Measurements from ENCODE around the gene KIF1B.

Gene KIF1B

GRCh38 chr1:10178597-10179405 is 31.6 kb upstream of the KIF1B start:
- TF ChIP-seq ISL1 (CRISPR knock-in tag; IDR thresholded peaks at IDR 0.05) (no peak), POU6F1 (CRISPR knock-in tag; IDR thresholded peaks at IDR 0.05; ENCODE audit: borderline replicate concordance, low read depth) (no peak), CSRNP3 (CRISPR knock-in tag; IDR thresholded peaks at IDR 0.05) (no peak), RARB (CRISPR knock-in tag; IDR thresholded peaks at IDR 0.05) (no peak), PPARA (CRISPR knock-in tag; IDR thresholded peaks at IDR 0.05; ENCODE audit: borderline replicate concordance) (no peak), TCF4 (CRISPR knock-in tag; IDR thresholded peaks at IDR 0.05; ENCODE audit: borderline replicate concordance) (no peak), ESRRG (CRISPR knock-in tag; IDR thresholded peaks at IDR 0.05) (no peak), CSDC2 (CRISPR knock-in tag; IDR thresholded peaks at IDR 0.05) (no peak), TSHZ2 (CRISPR knock-in tag; IDR thresholded peaks at IDR 0.05) (no peak), ZNF8 (CRISPR knock-in tag; IDR thresholded peaks at IDR 0.05) (no peak), GLIS3 (CRISPR knock-in tag; IDR thresholded peaks at IDR 0.05) (no peak), OSR1 (CRISPR knock-in tag; IDR thresholded peaks at IDR 0.05) (no peak), ARNTL (CRISPR knock-in tag; IDR thresholded peaks at IDR 0.05; ENCODE audit: borderline replicate concordance, low read depth) (no peak), ZFP30 (CRISPR knock-in tag; IDR thresholded peaks at IDR 0.05) (no peak), ZNF565 (CRISPR knock-in tag; conservative IDR thresholded peaks at IDR 0.05; ENCODE audit: low read depth) (no peak), TOX (CRISPR knock-in tag; IDR thresholded peaks at IDR 0.05; ENCODE audit: borderline replicate concordance) (no peak), ZNF70 (CRISPR knock-in tag; IDR thresholded peaks at IDR 0.05) (no peak), SNAI2 (CRISPR knock-in tag; IDR thresholded peaks at IDR 0.05) (no peak), PATZ1 (CRISPR knock-in tag; IDR thresholded peaks at IDR 0.05; ENCODE audit: borderline replicate concordance) (no peak)
- ATAC-seq: no peak

GRCh38 chr1:10179406-10180091 is 30.8 kb upstream of the KIF1B start:
- TF ChIP-seq ZNF565 (CRISPR knock-in tag; conservative IDR thresholded peaks at IDR 0.05; ENCODE audit: low read depth): no peak
- no peak for TF ChIP-seq POU6F1 (CRISPR knock-in tag; IDR thresholded peaks at IDR 0.05; ENCODE audit: borderline replicate concordance, low read depth)
- no peak for TF ChIP-seq TCF4 (CRISPR knock-in tag; IDR thresholded peaks at IDR 0.05; ENCODE audit: borderline replicate concordance)
- no peak for TF ChIP-seq ESRRG (CRISPR knock-in tag; IDR thresholded peaks at IDR 0.05)
- TF ChIP-seq OSR1 (CRISPR knock-in tag; IDR thresholded peaks at IDR 0.05): no peak
- no peak for ATAC-seq

Data from SK-N-SH treated with all-trans-retinoic acid at 6 μM for 48 hours (cell line).